IPS-15b (cell line): Measurements from ENCODE around the gene SMC4.

Experiments used
- H3K27me3 ChIP-seq: one replicate; pipeline ENCODE4 v1.6.1; 2013; ENCODE audit warnings: low read length; ENCODE audit not compliant: control insufficient read depth, insufficient read depth
- H3K36me3 ChIP-seq: one replicate; pipeline ENCODE4 v1.6.1; 2013; ENCODE audit warnings: low read length; ENCODE audit not compliant: control insufficient read depth, insufficient read depth
- H3K4me1 ChIP-seq: one replicate; pipeline ENCODE4 v1.6.1; 2013; ENCODE audit warnings: mild to moderate bottlenecking, low read length; ENCODE audit not compliant: control insufficient read depth, insufficient read depth
- H3K4me3 ChIP-seq: one replicate; pipeline ENCODE4 v1.5.1; 2013; ENCODE audit warnings: low read depth, low read length
- H3K9ac ChIP-seq: one replicate; pipeline ENCODE4 v1.6.1; 2013; ENCODE audit warnings: low read depth, mild to moderate bottlenecking, low read length
- H3K9me3 ChIP-seq: one replicate; pipeline ENCODE4 v1.6.1; 2013; ENCODE audit warnings: mild to moderate bottlenecking, low read length; ENCODE audit not compliant: control insufficient read depth, insufficient read depth

SMC4 gene

GRCh38 chr3:160427832-160428424, 28.5 kb downstream of the SMC4 start:
- H3K9me3 ChIP-seq: no peaks in the 10 kb centered on the region
- H3K4me3 ChIP-seq: no peak overlapping the region
- H3K36me3 ChIP-seq: peaks cover 11% of the 10 kb centered on the region
- H3K9ac ChIP-seq: no peak overlapping the region
- H3K4me1 ChIP-seq: no peaks in the 10 kb centered on the region
- no peaks in the 10 kb centered on the region for H3K27me3 ChIP-seq

GRCh38 chr3:160434071-160434470, 34.6 kb downstream of the SMC4 start:
- H3K36me3 ChIP-seq: peaks cover 7% of the 10 kb centered on the region

GRCh38 chr3:160435095-160435494, 35.6 kb downstream of the SMC4 start:
- H3K9ac ChIP-seq: no peak overlapping the region
- no peaks in the 10 kb centered on the region for H3K27me3 ChIP-seq
- peaks cover 2% of the 10 kb centered on the region for H3K4me1 ChIP-seq
- H3K4me3 ChIP-seq: no peak overlapping the region
- H3K36me3 ChIP-seq: peaks cover 7% of the 10 kb centered on the region
- no peaks in the 10 kb centered on the region for H3K9me3 ChIP-seq

More at GRCh38 chr3:160434071-160434470, 34.6 kb downstream of the SMC4 start:
- peaks cover 2% of the 10 kb centered on the region for H3K4me1 ChIP-seq
- no peaks in the 10 kb centered on the region for H3K27me3 ChIP-seq
- H3K9me3 ChIP-seq: no peaks in the 10 kb centered on the region
- H3K9ac ChIP-seq: no peak overlapping the region
- H3K4me3 ChIP-seq: no peak overlapping the region

- H3K36me3 ChIP-seq: peaks cover 7% of the 10 kb centered on the region
- H3K4me1 ChIP-seq: peaks cover 2% of the 10 kb centered on the region
- no peaks in the 10 kb centered on the region for H3K9me3 ChIP-seq
- no peaks in the 10 kb centered on the region for H3K27me3 ChIP-seq
- H3K4me3 ChIP-seq: no peak overlapping the region
- no peak overlapping the region for H3K9ac ChIP-seq
These were observed 36.3 kb downstream of the SMC4 start for GRCh38 chr3:160435747-160436146.

- Histone ChIP-seq H3K4me3 (no peak overlapping the region), H3K4me1 (peaks cover 2% of the 10 kb centered on the region), H3K36me3 (peaks cover 7% of the 10 kb centered on the region), H3K9ac (no peak overlapping the region), H3K9me3 (no peaks in the 10 kb centered on the region), H3K27me3 (no peaks in the 10 kb centered on the region)
These were observed 37.6 kb downstream of the SMC4 start for GRCh38 chr3:160437083-160437455.

- H3K27me3 ChIP-seq: no peaks in the 10 kb centered on the region
- no peaks in the 10 kb centered on the region for H3K9me3 ChIP-seq
- H3K4me3 ChIP-seq: no peak overlapping the region
- H3K9ac ChIP-seq: no peak overlapping the region
- H3K36me3 ChIP-seq: peaks cover 6% of the 10 kb centered on the region
- peaks cover 2% of the 10 kb centered on the region for H3K4me1 ChIP-seq
These were observed 41.2 kb downstream of the SMC4 start for GRCh38 chr3:160440687-160441086.

- H3K9ac ChIP-seq: no peak overlapping the region
- H3K9me3 ChIP-seq: no peaks in the 10 kb centered on the region
- H3K36me3 ChIP-seq: no peaks in the 10 kb centered on the region
- peaks cover 8% of the 10 kb centered on the region for H3K4me1 ChIP-seq
- no peaks in the 10 kb centered on the region for H3K27me3 ChIP-seq
- H3K4me3 ChIP-seq: no peak overlapping the region
These were observed 45.0 kb downstream of the SMC4 start for GRCh38 chr3:160444411-160444810.

- no peak overlapping the region for H3K9ac ChIP-seq
- peaks cover 8% of the 10 kb centered on the region for H3K4me1 ChIP-seq
- no peaks in the 10 kb centered on the region for H3K9me3 ChIP-seq
- H3K27me3 ChIP-seq: no peaks in the 10 kb centered on the region
- no peak overlapping the region for H3K4me3 ChIP-seq
- no peaks in the 10 kb centered on the region for H3K36me3 ChIP-seq
These were observed 46.4 kb downstream of the SMC4 start for GRCh38 chr3:160445854-160446253.

GRCh38 chr3:160446522-160447056, 47.1 kb downstream of the SMC4 start:
- H3K36me3 ChIP-seq: no peaks in the 10 kb centered on the region
- no peak overlapping the region for H3K4me3 ChIP-seq
- no peak overlapping the region for H3K9ac ChIP-seq
- H3K27me3 ChIP-seq: no peaks in the 10 kb centered on the region
- peaks cover 8% of the 10 kb centered on the region for H3K4me1 ChIP-seq
- no peaks in the 10 kb centered on the region for H3K9me3 ChIP-seq

GRCh38 chr3:160447544-160447943, 48.1 kb downstream of the SMC4 start:
- Histone ChIP-seq H3K27me3 (no peaks in the 10 kb centered on the region), H3K4me3 (peak overlapping the region; percentile 99), H3K4me1 (peaks cover 8% of the 10 kb centered on the region), H3K9ac (no peak overlapping the region), H3K36me3 (no peaks in the 10 kb centered on the region), H3K9me3 (no peaks in the 10 kb centered on the region)

- Histone ChIP-seq H3K36me3 (no peaks in the 10 kb centered on the region), H3K4me1 (peaks cover 8% of the 10 kb centered on the region), H3K4me3 (peak overlapping the region; percentile 99), H3K9me3 (no peaks in the 10 kb centered on the region), H3K9ac (peak overlapping the region; percentile 96), H3K27me3 (no peaks in the 10 kb centered on the region)
These were observed 49.6 kb downstream of the SMC4 start for GRCh38 chr3:160448845-160449635.
